SK-N-SH (cell line): ENCODE measurements around the gene GMEB1. TPM values are rescaled to one million over a fixed set of nuclear protein-coding genes. Genes with fewer than 3 reads are reported as not detected.

Source experiments
- CTCF ChIA-PET: fragments of 300-600, 350-600 bp; formaldehyde crosslinking; extraction: SDS; loops from one replicate; lab custom pipeline; 2021; lab: Yijun Ruan, JAX
- POLR2A ChIA-PET: fragments of 350-600 bp; sonication (Branson Sonifier 250); formaldehyde crosslinking; extraction: SDS; loops from one replicate; lab custom pipeline; 2020; ENCODE audit warnings: antibody characterized with exemption, inconsistent platforms; lab: Yijun Ruan, JAX
- DNase-seq: peaks from one replicate; pipeline ENCODE4 v3.0.0; 2012
- H2AFZ ChIP-seq: fragments of 200-600 bp; sonication (generic); 2 replicates; pipeline ENCODE4 v1.8.1; 2016; ENCODE audit warnings: antibody characterized with exemption, mild to moderate bottlenecking, low read depth
- H3F3A ChIP-seq: fragments of 200-600 bp; sonication (generic); replicated peaks from 2 replicates; pipeline ENCODE3; 2016; ENCODE audit warnings: antibody characterized with exemption, mild to moderate bottlenecking; ENCODE audit not compliant: insufficient read depth
- H3K27ac ChIP-seq, 2 experiments: fragments of 200-500 bp in 1 of 2; fragments of 200-600 bp in 1 of 2; sonication (Bioruptor generic) in 1 of 2; sonication (generic), shearing (Covaris generic) in 1 of 2; 2 replicates each; pipeline versions ENCODE4 v1.5.1 to v1.6.1; 2014 to 2016; ENCODE audit warnings: low read depth in 2 of 2, inconsistent platforms in 1 of 2, low read length in 1 of 2, mild to moderate bottlenecking in 1 of 2, mixed read lengths in 1 of 2
- H3K27me3 ChIP-seq: fragments of 200-600 bp; sonication (generic), shearing (Covaris generic); 2 replicates; pipeline ENCODE4 v1.6.1; 2016; ENCODE audit warnings: mixed run types; ENCODE audit not compliant: insufficient read depth
- H3K36me3 ChIP-seq, 2 experiments: fragments of 200-500 bp in 1 of 2; fragments of 200-600 bp in 1 of 2; sonication (Bioruptor generic) in 1 of 2; sonication (generic) in 1 of 2; replicated peaks in 1 of 2; 2 replicates each; pipeline versions ENCODE3 to v1.5.1; 2014 to 2016; ENCODE audit warnings: low read length in 1 of 2, mild to moderate bottlenecking in 1 of 2; ENCODE audit not compliant: insufficient read depth in 2 of 2, control insufficient read depth in 1 of 2
- H3K4me1 ChIP-seq, 2 experiments: fragments of 200-500 bp in 1 of 2; fragments of 200-600 bp in 1 of 2; sonication (Bioruptor generic) in 1 of 2; sonication (generic), shearing (Covaris generic) in 1 of 2; 2 replicates each; pipeline versions ENCODE4 v1.5.1 to v1.6.1; 2014 to 2016; ENCODE audit warnings: low read depth in 1 of 2, low read length in 1 of 2, mixed run types in 1 of 2; ENCODE audit not compliant: insufficient read depth in 2 of 2, control insufficient read depth in 1 of 2
- H3K4me2 ChIP-seq: fragments of 200-600 bp; sonication (generic), shearing (Covaris generic); 2 replicates; pipeline ENCODE4 v1.6.1; 2017; ENCODE audit warnings: mixed run types
- H3K4me3 ChIP-seq, 2 experiments: fragments of 200-500 bp in 1 of 2; fragments of 200-600 bp in 1 of 2; sonication (Bioruptor generic) in 1 of 2; sonication (generic), shearing (Covaris generic) in 1 of 2; 2 replicates each; pipeline versions ENCODE4 v1.5.1 to v1.8.1; 2014 to 2016; ENCODE audit warnings: low read depth in 2 of 2, inconsistent platforms in 1 of 2, low read length in 1 of 2, mild to moderate bottlenecking in 1 of 2, mixed read lengths in 1 of 2, moderate library complexity in 1 of 2
- H3K79me2 ChIP-seq: fragments of 200-600 bp; sonication (generic); 2 replicates; pipeline ENCODE4 v1.8.1; 2017; ENCODE audit warnings: mild to moderate bottlenecking; ENCODE audit not compliant: insufficient read depth
- H3K9ac ChIP-seq: fragments of 200-600 bp; sonication (generic); 2 replicates; pipeline ENCODE4 v1.6.1; 2017; ENCODE audit warnings: mixed run types
- H3K9me2 ChIP-seq: fragments of 200-600 bp; sonication (generic); 2 replicates; pipeline ENCODE4 v1.6.1; 2017; ENCODE audit warnings: mixed run types
- H3K9me3 ChIP-seq: fragments of 200-600 bp; sonication (generic); 2 replicates; pipeline ENCODE4 v1.6.1; 2017; ENCODE audit warnings: mixed run types, mild to moderate bottlenecking, moderate library complexity
- H4K20me1 ChIP-seq: fragments of 200-600 bp; sonication (generic); 2 replicates; pipeline ENCODE4 v1.6.1; 2017; ENCODE audit warnings: mild to moderate bottlenecking, mixed run types; ENCODE audit not compliant: insufficient read depth
- CHD2 ChIP-seq: fragments of 150-350 bp; IDR thresholded peaks from 2 replicates; pipeline ENCODE4 v1.6.1; 2018; ENCODE audit warnings: low read length; ENCODE audit not compliant: partially characterized antibody
- ELF1 ChIP-seq: IDR thresholded peaks from 2 replicates; pipeline ENCODE4 v1.4.0; 2012
- EP300 ChIP-seq, 2 experiments: IDR thresholded peaks; 2 replicates each; pipeline versions ENCODE4 v1.4.0 to v1.6.1; 2012; ENCODE audit warnings: borderline replicate concordance in 1 of 2, low read depth in 1 of 2, low read length in 1 of 2
- FOSL2 ChIP-seq: IDR thresholded peaks from 2 replicates; pipeline ENCODE4 v1.4.0; 2012; ENCODE audit warnings: low read depth, mild to moderate bottlenecking, moderate library complexity, borderline replicate concordance
- FOXJ3 ChIP-seq: sonication (generic); formaldehyde crosslinking; IDR thresholded peaks from 2 replicates; pipeline ENCODE4 v1.5.1; 2020; ENCODE audit warnings: mild to moderate bottlenecking, missing genetic modification reagents
- FOXM1 ChIP-seq: IDR thresholded peaks from 2 replicates; pipeline ENCODE4 v1.4.0; 2012; ENCODE audit warnings: low read depth, mild to moderate bottlenecking
- GATA2 ChIP-seq: sonication (generic); formaldehyde crosslinking; IDR thresholded peaks from 2 replicates; pipeline ENCODE4 v1.5.0; 2020; ENCODE audit warnings: mild to moderate bottlenecking, missing genetic modification reagents
- JUND ChIP-seq: IDR thresholded peaks from 2 replicates; pipeline ENCODE4 v1.4.0; 2012
- MAX ChIP-seq: IDR thresholded peaks from 2 replicates; pipeline ENCODE4 v1.4.0; 2012; ENCODE audit warnings: low read depth
- MEF2A ChIP-seq: IDR thresholded peaks from 2 replicates; pipeline ENCODE4 v1.4.0; 2012; ENCODE audit warnings: low read depth, borderline replicate concordance
- MXI1 ChIP-seq: IDR thresholded peaks from 2 replicates; pipeline ENCODE4 v1.6.1; 2012; ENCODE audit warnings: mild to moderate bottlenecking, low read depth, low read length, improper control_type of control experiment
- NFIC ChIP-seq: IDR thresholded peaks from 2 replicates; pipeline ENCODE4 v1.4.0; 2012; ENCODE audit warnings: borderline replicate concordance
- NRF1 ChIP-seq: IDR thresholded peaks from 2 replicates; pipeline ENCODE4 v1.6.1; 2012; ENCODE audit warnings: low read depth, mild to moderate bottlenecking, low read length
- PBX3 ChIP-seq: IDR thresholded peaks from 2 replicates; pipeline ENCODE4; 2012
- RAD21 ChIP-seq: IDR thresholded peaks from 2 replicates; pipeline ENCODE4 v1.6.1; 2012; ENCODE audit warnings: mild to moderate bottlenecking, low read length
- RFX5 ChIP-seq: IDR thresholded peaks from 2 replicates; pipeline ENCODE4 v1.6.1; 2012; ENCODE audit warnings: mild to moderate bottlenecking, improper control_type of control experiment, low read length
- RXRA ChIP-seq: IDR thresholded peaks from 2 replicates; pipeline ENCODE4 v1.4.0; 2012; ENCODE audit warnings: low read depth, mild to moderate bottlenecking, borderline replicate concordance
- SIN3A ChIP-seq: IDR thresholded peaks from 2 replicates; pipeline ENCODE4 v1.6.1; 2012; ENCODE audit warnings: low read depth, mild to moderate bottlenecking, low read length, moderate library complexity, borderline replicate concordance
- TAF1 ChIP-seq: IDR thresholded peaks from 2 replicates; pipeline ENCODE4 v1.6.1; 2012; ENCODE audit warnings: low read depth, mild to moderate bottlenecking, low read length, moderate library complexity, borderline replicate concordance
- TEAD4 ChIP-seq: IDR thresholded peaks from 2 replicates; pipeline ENCODE4 v1.4.0; 2012; ENCODE audit warnings: mild to moderate bottlenecking, borderline replicate concordance; ENCODE audit not compliant: insufficient read depth
- ZBTB33 ChIP-seq: IDR thresholded peaks from 2 replicates; pipeline ENCODE4 v1.4.0; 2012; ENCODE audit warnings: low read depth, borderline replicate concordance
- WGBS: methylation state at CpG from one replicate; pipeline ENCODE4 v1.1.6; 2017; ENCODE audit warnings: low lambda C conversion rate; 5-methylcytosine and 5-hydroxymethylcytosine counted together
- polyA plus RNA-seq, 3 experiments: library from polyadenylated mRNA; depleted of rRNA; stranded (reverse); fragments of >200 nt; gene quantifications; 2 replicates each; pipeline ENCODE4 v1.2.3, GENCODE V29; 2012

Gene GMEB1
- polyA plus RNA-seq, 1 of the 3 experiments (the other 2 are of a cell fraction): 3.6 TPM

- TF ChIP-seq FOXJ3 (CRISPR knock-in tag) (no peak), NFIC (no peak), MXI1 (no peak), GATA2 (no peak), FOXM1 (no peak), FOSL2 (no peak)
These were observed 11.6 kb downstream of the GMEB1 start (continued) for GRCh38 chr1:28680151-28680550.

GRCh38 chr1:28682840-28683239 lies 14.3 kb downstream of the GMEB1 start:
- POLR2A ChIA-PET: interaction anchor here (0.6 kb wide), 1 partner anchor 46 kb away, joined by 3 read pairs; no protein-coding TSS in a partner anchor
- no peak for DNase-seq
- WGBS: 92% methylated on average over 6 of the region's 6 CpGs

More at GRCh38 chr1:28682840-28683239, 14.3 kb downstream of the GMEB1 start:
- TF ChIP-seq MAX (no peak), RXRA (no peak), GATA2 (no peak), ELF1 (no peak), RAD21 (no peak), TEAD4 (no peak), FOSL2 (no peak), PBX3 (no peak), TAF1 (no peak), ZBTB33 (no peak), MEF2A (no peak), JUND (no peak), SIN3A (no peak), CHD2 (no peak), FOXM1 (no peak), EP300 (IDR thresholded peaks at IDR 0.05; ENCODE audit: borderline replicate concordance in 1 of 2, low read depth in 1 of 2, low read length in 1 of 2) (no peak), FOXJ3 (CRISPR knock-in tag) (no peak), NRF1 (no peak), MXI1 (no peak), RFX5 (no peak)
- Histone ChIP-seq H3K4me3 (no peak overlapping the region), H3K27ac (no peak overlapping the region), H4K20me1 (no peaks in the 10 kb centered on the region), H3K4me1 (no peaks in the 10 kb centered on the region), H3K36me3 (peaks cover 2 to 3% of the 10 kb centered on the region in 2 experiments), H3F3A (no peaks in the 10 kb centered on the region), H3K9me3 (no peaks in the 10 kb centered on the region), H2AFZ (no peak overlapping the region), H3K4me2 (no peak overlapping the region), H3K27me3 (no peaks in the 10 kb centered on the region), H3K9me2 (no peaks in the 10 kb centered on the region), H3K79me2 (0 out of 2 replicates have a peak, but pooled peaks cover 7% of the 10 kb centered on the region), H3K9ac (no peak overlapping the region)
- CTCF ChIA-PET: interaction anchor here (1.0 kb wide), 1 partner anchor 24 kb away, joined by 3 read pairs; no protein-coding TSS in a partner anchor
